Right ventricle myocardium inferior (tissue), 1 donor: ENCODE data around the gene LAMB4. TPM values are rescaled to one million over a fixed set of nuclear protein-coding genes. Genes with fewer than 3 reads are reported as not detected.
A peak's percentile ranks its signal among the peaks of the same experiment; 100 is the strongest.

ENCODE experiments used
- ATAC-seq: fragments of 200-7000 bp; cut with Tn5 transposase; one replicate; pipeline ENCODE4 v1.9.1; 2020; ENCODE audit warnings: mild to moderate bottlenecking, moderate library complexity
- DNase-seq: peaks from one replicate; pipeline ENCODE4 v3.0.0; 2021; ENCODE audit errors: missing footprints
- intact Hi-C: fragments of 100-400 bp; cut with DNase I; formaldehyde crosslinking; loops from one replicate; pipeline ENCODE4 v1.11.0; 2022
- total RNA-seq: library from RNA; stranded (reverse); fragmentation: NEBNext Ultra II Directional; extraction: Animal tissue kit (Norgen Biotek cat#: 25700); gene quantifications from one replicate; pipeline ENCODE4 v1.2.1, GENCODE V29; 2021
- donor health status: DM: no; HTN: yes; CAD: no; lungs with severe emphysema.

Gene LAMB4
- total RNA-seq, 1 donor from 2014 or later: 0.19 TPM

- intact Hi-C loops: no loop called here
- DNase-seq (no peak), ATAC-seq (no peak)
Measured at GRCh38 chr7:108066486-108066885, 63.7 kb downstream of the LAMB4 start.

GRCh38 chr7:108063520-108063933, 66.6 kb downstream of the LAMB4 start:
- no peak for ATAC-seq
- intact Hi-C loops: no loop called here
- DNase-seq: no peak

GRCh38 chr7:108062250-108063014, 67.7 kb downstream of the LAMB4 start:
- no peak for DNase-seq
- intact Hi-C loops: no loop called here
- ATAC-seq: no peak

- intact Hi-C loops: no loop called here
- ATAC-seq (no peak), DNase-seq (no peak)
Measured at GRCh38 chr7:108059526-108059925, 70.6 kb downstream of the LAMB4 start.

GRCh38 chr7:108057951-108058481, 72.1 kb downstream of the LAMB4 start:
- no peak for ATAC-seq
- intact Hi-C loops: no loop called here
- no peak for DNase-seq

- ATAC-seq (peak; percentile 43), DNase-seq (no peak)
- intact Hi-C loops: no loop called here
Measured at GRCh38 chr7:108055611-108056021, 74.5 kb downstream of the LAMB4 start.

GRCh38 chr7:108054537-108054936, 75.6 kb downstream of the LAMB4 start:
- DNase-seq (no peak), ATAC-seq (no peak)
- intact Hi-C loops: no loop called here

GRCh38 chr7:108053250-108053649, 76.9 kb downstream of the LAMB4 start:
- ATAC-seq (no peak), DNase-seq (no peak)
- intact Hi-C loops: no loop called here

- ATAC-seq (no peak), DNase-seq (no peak)
- intact Hi-C loops: no loop called here
Measured at GRCh38 chr7:108051454-108051853, 78.7 kb downstream of the LAMB4 start.

- ATAC-seq (no peak), DNase-seq (no peak)
- intact Hi-C loops: no loop called here
Measured at GRCh38 chr7:108049962-108050361, 80.2 kb downstream of the LAMB4 start.

- no peak for ATAC-seq
- DNase-seq: no peak
- intact Hi-C loops: no loop called here
Measured at GRCh38 chr7:108048422-108048821, 81.7 kb downstream of the LAMB4 start.

GRCh38 chr7:108046952-108047506, 83.1 kb downstream of the LAMB4 start:
- ATAC-seq (no peak), DNase-seq (no peak)
- intact Hi-C loops: no loop called here

- intact Hi-C loops: no loop called here
- peak; percentile 23 for ATAC-seq
- DNase-seq: no peak
Measured at GRCh38 chr7:108045669-108046068, 84.5 kb downstream of the LAMB4 start.

GRCh38 chr7:108045154-108045553, 85.0 kb downstream of the LAMB4 start:
- DNase-seq: no peak
- peak; percentile 81 for ATAC-seq
- intact Hi-C loops: no loop called here

- no peak for DNase-seq
- no peak for ATAC-seq
- intact Hi-C loops: no loop called here
Measured at GRCh38 chr7:108044345-108044744, 85.8 kb downstream of the LAMB4 start.

GRCh38 chr7:108038986-108039385, 91.2 kb downstream of the LAMB4 start:
- DNase-seq: no peak
- intact Hi-C loops: no loop called here

GRCh38 chr7:108037741-108038140, 92.4 kb downstream of the LAMB4 start:
- DNase-seq (no peak), ATAC-seq (no peak)
- intact Hi-C loops: no loop called here

More at GRCh38 chr7:108038986-108039385, 91.2 kb downstream of the LAMB4 start:
- no peak for ATAC-seq

- intact Hi-C loops: no loop called here
- no peak for ATAC-seq
Measured at GRCh38 chr7:108037140-108037539, 93.0 kb downstream of the LAMB4 start.

GRCh38 chr7:108034586-108034985, 95.6 kb downstream of the LAMB4 start:
- DNase-seq (no peak), ATAC-seq (no peak)
- intact Hi-C loops: no loop called here

More at GRCh38 chr7:108037140-108037539, 93.0 kb downstream of the LAMB4 start:
- DNase-seq: no peak

- DNase-seq: no peak
- ATAC-seq: no peak
- intact Hi-C loops: no loop called here
Measured at GRCh38 chr7:108033776-108034497, 96.2 kb downstream of the LAMB4 start.
